Measurements from ENCODE around the gene NCAPH2. TPM values are rescaled to one million over a fixed set of nuclear protein-coding genes. Genes with fewer than 3 reads are reported as not detected.

The NCAPH2 gene
- total and polyA plus RNA-seq, 9 of the 15 experiments (the other 6 are each of a cell fraction or from before 2014, with no cell fraction given): 3.6 to 88.6 (median 32.4) TPM

GRCh38 chr22:50507421-50507990 is 518 bp upstream of the NCAPH2 start, which contains the start of gene LMF2 (continued):
- TF ChIP-seq, protein P1, sequence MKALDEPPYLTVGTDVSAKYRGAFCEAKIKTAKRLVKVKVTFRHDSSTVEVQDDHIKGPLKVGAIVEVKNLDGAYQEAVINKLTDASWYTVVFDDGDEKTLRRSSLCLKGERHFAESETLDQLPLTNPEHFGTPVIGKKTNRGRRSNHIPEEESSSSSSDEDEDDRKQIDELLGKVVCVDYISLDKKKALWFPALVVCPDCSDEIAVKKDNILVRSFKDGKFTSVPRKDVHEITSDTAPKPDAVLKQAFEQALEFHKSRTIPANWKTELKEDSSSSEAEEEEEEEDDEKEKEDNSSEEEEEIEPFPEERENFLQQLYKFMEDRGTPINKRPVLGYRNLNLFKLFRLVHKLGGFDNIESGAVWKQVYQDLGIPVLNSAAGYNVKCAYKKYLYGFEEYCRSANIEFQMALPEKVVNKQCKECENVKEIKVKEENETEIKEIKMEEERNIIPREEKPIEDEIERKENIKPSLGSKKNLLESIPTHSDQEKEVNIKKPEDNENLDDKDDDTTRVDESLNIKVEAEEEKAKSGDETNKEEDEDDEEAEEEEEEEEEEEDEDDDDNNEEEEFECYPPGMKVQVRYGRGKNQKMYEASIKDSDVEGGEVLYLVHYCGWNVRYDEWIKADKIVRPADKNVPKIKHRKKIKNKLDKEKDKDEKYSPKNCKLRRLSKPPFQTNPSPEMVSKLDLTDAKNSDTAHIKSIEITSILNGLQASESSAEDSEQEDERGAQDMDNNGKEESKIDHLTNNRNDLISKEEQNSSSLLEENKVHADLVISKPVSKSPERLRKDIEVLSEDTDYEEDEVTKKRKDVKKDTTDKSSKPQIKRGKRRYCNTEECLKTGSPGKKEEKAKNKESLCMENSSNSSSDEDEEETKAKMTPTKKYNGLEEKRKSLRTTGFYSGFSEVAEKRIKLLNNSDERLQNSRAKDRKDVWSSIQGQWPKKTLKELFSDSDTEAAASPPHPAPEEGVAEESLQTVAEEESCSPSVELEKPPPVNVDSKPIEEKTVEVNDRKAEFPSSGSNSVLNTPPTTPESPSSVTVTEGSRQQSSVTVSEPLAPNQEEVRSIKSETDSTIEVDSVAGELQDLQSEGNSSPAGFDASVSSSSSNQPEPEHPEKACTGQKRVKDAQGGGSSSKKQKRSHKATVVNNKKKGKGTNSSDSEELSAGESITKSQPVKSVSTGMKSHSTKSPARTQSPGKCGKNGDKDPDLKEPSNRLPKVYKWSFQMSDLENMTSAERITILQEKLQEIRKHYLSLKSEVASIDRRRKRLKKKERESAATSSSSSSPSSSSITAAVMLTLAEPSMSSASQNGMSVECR (CRISPR knock-in tag; IDR thresholded peaks at IDR 0.05): peak; percentile 60; the same call in 1 of the 2 replicates
- no peak for TF ChIP-seq ZFP91 (CRISPR knock-in tag; IDR thresholded peaks at IDR 0.05)
- peak; percentile 70; the same call in 1 of the 2 replicates for TF ChIP-seq PHF8 (IDR thresholded peaks at IDR 0.05; ENCODE audit: borderline replicate concordance, low read length)
- TF ChIP-seq NR2C1 (IDR thresholded peaks at IDR 0.05): no peak
- TF ChIP-seq NR2C1 (tag; IDR thresholded peaks at IDR 0.05): no peak
- TF ChIP-seq POLR2B (IDR thresholded peaks at IDR 0.05; ENCODE audit: low read depth, partially characterized antibody): peak; percentile 50
- no peak for TF ChIP-seq CREB3L1 (IDR thresholded peaks at IDR 0.05; ENCODE audit: borderline replicate concordance, low read depth)
- peak; percentile 58 for TF ChIP-seq PHF20 (IDR thresholded peaks at IDR 0.05; ENCODE audit: partially characterized antibody)
- TF ChIP-seq ELF1 (tag; IDR thresholded peaks at IDR 0.05): no peak
- TF ChIP-seq POLR2A (conservative IDR thresholded peaks at IDR 0.05): peak; percentile 13
- peak; percentile 76 for TF ChIP-seq ZFX (CRISPR knock-in tag; IDR thresholded peaks at IDR 0.05)
- TF ChIP-seq, protein P2, sequence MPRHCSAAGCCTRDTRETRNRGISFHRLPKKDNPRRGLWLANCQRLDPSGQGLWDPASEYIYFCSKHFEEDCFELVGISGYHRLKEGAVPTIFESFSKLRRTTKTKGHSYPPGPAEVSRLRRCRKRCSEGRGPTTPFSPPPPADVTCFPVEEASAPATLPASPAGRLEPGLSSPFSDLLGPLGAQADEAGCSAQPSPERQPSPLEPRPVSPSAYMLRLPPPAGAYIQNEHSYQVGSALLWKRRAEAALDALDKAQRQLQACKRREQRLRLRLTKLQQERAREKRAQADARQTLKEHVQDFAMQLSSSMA (CRISPR knock-in tag; IDR thresholded peaks at IDR 0.05): no peak
- TF ChIP-seq YY1 (IDR thresholded peaks at IDR 0.05; ENCODE audit: borderline replicate concordance in 1 of 3, control insufficient read depth in 1 of 3, extremely low read depth in 1 of 3, insufficient read depth in 3 of 3, insufficient read length in 1 of 3, insufficient replicate concordance in 2 of 3, low read depth in 1 of 3, low read length in 2 of 3): peak in 2 of 3 experiments; percentile 68 to 72
- TF ChIP-seq MAZ (CRISPR knock-in tag; conservative IDR thresholded peaks at IDR 0.05 in 1 of 2, IDR thresholded peaks at IDR 0.05 in 1 of 2): 0 out of 4 replicates have a peak, but pooled peaks of 1 of the 2 experiments have one; percentile 12
- TF ChIP-seq, protein P3, sequence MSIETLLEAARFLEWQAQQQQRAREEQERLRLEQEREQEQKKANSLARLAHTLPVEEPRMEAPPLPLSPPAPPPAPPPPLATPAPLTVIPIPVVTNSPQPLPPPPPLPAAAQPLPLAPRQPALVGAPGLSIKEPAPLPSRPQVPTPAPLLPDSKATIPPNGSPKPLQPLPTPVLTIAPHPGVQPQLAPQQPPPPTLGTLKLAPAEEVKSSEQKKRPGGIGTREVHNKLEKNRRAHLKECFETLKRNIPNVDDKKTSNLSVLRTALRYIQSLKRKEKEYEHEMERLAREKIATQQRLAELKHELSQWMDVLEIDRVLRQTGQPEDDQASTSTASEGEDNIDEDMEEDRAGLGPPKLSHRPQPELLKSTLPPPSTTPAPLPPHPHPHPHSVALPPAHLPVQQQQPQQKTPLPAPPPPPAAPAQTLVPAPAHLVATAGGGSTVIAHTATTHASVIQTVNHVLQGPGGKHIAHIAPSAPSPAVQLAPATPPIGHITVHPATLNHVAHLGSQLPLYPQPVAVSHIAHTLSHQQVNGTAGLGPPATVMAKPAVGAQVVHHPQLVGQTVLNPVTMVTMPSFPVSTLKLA (conservative IDR thresholded peaks at IDR 0.05): peak in 1 of 2 experiments; percentile 18; a peak in 2 of 4 replicates
- TF ChIP-seq KDM2B (CRISPR knock-in tag; IDR thresholded peaks at IDR 0.05): 0 out of 2 replicates have a peak, but pooled peaks have one; percentile 22
